HG03342 (cell line): ENCODE results near the gene PHF13.
"Not testable (repeated sequence)": the region's sequence is repeated elsewhere in the genome, so short reads cannot be mapped to it uniquely, and the experiment has no call there.

Experiments
- ATAC-seq: cut with Tn5 transposase; IDR thresholded peaks from one replicate; pipeline ENCODE4 v1.9.1; 2021; ENCODE audit warnings: mild to moderate bottlenecking, moderate library complexity; ENCODE audit not compliant: unreplicated experiment

PHF13 gene

GRCh38 chr1:6627031-6627430 lies 13.5 kb downstream of the PHF13 start:
- no peak for ATAC-seq

DNA sequence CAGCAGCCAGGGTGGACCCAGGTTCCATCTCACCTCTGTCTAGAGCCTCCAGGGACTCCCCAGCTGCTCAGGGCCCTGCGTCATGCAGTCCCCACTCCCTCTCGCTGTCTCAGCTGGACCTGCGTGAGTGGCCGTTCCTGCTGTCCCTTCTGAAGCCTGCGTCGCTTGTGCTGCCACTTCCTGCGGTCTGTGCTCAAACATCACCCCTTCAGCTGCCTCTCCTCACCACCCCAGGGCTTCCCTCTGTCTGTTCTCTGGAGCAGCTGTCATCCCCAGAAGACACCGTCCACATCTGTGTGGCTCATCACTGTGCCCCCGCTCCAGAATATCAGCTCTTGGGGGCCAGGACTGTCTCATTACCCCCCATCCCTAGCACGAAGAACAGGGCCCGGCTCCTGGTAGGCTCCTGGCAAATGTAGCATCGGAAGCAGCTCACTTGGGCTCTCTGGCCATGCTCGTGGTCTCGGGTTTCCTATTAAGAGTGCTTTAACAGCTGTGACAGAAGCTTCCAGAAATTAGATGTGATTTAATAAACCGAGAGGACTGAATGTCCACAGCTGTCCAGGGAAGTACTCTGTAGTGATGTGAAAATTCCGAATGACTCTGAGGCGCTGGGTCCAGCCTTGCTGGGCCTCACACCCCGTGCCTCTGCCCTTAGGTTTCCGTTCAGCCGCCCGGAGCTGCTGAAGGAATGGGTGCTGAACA lies 14.5 kb downstream of the PHF13 start:
- ATAC-seq: no peak

GRCh38 chr1:6628971-6629479 lies 15.5 kb downstream of the PHF13 start:
- no peak for ATAC-seq

DNA sequence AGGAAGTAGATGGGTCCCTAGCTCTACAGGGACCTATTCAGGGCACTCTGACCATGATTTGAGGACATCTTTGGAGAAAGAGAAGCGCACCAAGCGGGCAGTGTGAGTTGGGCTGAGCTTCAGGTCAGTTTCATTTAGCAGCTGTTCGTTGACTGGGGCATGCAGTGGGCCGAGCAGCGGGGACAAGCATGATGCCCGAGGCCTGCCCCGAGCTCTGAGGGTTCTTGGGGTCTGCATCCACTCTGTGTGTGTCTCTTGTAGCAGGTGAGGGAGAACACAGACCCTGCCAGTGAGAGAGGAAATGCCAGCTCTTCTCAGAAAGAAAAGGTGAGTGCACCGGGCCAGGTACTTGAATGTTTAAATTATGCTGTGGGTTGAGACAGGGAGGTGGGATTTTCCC lies 16.5 kb downstream of the PHF13 start:
- no peak for ATAC-seq

DNA sequence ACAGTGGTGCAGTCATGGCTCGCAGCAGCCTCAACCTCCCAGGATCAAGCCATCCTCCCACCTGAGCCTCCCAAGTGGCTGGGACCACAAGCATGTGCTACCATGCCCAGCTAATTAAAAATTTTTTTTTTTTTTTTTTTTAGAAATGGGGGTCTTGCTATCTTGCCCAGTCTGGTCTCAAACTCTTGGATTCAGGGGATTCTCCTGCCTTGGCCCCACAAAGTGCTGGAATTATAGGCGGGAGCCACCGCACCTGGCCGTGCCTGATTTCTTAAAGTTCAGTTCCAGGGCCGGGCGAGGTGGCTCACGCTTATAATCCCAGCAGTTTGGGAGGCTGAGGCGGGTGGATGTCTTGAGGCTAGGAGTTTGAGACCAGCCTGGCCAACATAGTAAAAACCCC lies 17.5 kb downstream of the PHF13 start:
- ATAC-seq: no peak

- ATAC-seq: no peak
Observed at GRCh38 chr1:6632588-6633514, 19.3 kb downstream of the PHF13 start.

DNA sequence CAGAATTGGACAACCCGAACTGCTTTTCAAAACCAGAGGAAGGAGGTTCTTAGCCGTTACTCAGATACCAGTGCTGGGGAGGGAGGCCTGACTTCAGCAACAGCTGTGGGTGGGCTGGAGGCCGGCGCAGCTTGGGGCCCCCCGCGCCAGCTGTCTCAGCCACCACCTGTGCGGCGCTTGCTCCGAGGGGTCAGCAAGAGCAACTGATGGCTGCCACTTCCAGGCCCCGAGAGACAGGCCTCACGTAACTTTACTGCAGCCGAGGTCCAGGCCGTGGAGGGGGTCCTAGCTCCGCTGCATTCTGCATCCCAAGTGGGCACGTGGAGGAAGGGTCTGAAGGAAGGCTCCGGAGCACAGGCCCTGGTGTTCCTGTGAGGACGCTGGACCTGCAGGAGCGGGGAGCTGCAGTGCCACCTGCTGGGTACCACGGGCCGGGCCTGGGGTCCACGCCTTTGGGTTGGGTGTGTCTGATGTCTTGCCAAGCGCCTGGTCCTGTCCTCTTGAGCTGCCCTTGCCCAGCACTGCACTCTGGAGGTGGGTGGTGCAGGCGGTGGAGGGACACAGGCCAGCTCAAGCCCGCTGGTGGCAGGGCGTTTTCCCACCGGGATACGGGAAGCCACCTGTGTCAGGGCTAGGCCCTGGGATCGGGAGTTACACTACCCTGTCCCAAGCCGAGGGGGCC lies 21.0 kb downstream of the PHF13 start:
- no peak for ATAC-seq

GRCh38 chr1:6635161-6635909 lies 21.8 kb downstream of the PHF13 start:
- no peak for ATAC-seq

- ATAC-seq: no peak
Observed at GRCh38 chr1:6635910-6636760, 22.6 kb downstream of the PHF13 start.

DNA sequence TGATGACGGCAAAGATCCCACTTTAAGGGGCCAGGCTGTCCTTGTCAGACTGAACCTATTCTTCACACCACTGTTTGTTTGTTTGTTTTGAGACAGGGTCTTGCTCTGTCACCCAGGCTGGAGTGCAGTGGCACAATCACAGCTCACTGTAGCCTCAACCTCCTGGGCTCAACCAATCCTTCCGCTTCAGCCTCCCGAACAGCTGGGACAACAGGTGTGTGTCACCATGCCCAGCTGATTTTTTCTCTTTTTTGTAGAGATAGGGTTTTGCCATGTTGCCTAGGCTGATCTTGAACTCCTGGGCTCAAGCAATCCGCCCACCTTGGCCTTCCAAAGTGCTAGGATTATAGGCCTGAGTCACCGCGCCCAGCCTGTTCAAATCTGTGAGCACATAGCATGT lies 23.2 kb downstream of the PHF13 start:
- not testable (repeated sequence) for ATAC-seq

- ATAC-seq: no peak
Observed at GRCh38 chr1:6637770-6638169, 24.2 kb downstream of the PHF13 start.

GRCh38 chr1:6638226-6638625 lies 24.7 kb downstream of the PHF13 start:
- ATAC-seq: no peak

GRCh38 chr1:6640867-6641266 lies 27.3 kb downstream of the PHF13 start:
- not testable (repeated sequence) for ATAC-seq

- no peak for ATAC-seq
Observed at GRCh38 chr1:6645018-6645417, 31.5 kb downstream of the PHF13 start.

- ATAC-seq: no peak
Observed at GRCh38 chr1:6646499-6647148, 33.1 kb downstream of the PHF13 start.

DNA sequence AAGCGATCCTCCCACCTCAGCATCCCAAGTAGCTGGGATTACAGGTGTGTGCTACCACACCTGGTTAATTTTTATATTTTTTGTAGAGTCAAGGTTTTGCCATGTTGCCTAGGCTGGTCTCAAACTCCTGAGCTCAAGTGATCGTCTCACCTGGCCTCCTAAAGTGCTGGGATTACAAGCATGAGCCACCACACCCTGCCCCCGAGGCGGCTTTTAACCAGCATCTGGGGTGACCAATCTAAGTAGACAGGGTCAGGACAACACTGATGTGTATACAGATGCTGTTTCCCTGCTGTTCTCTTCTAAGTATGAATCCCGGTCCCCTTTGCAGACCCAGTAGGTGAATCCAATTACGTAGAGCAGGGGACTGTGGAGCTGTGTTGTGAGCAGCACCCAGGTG lies 35.0 kb downstream of the PHF13 start:
- ATAC-seq: no peak

DNA sequence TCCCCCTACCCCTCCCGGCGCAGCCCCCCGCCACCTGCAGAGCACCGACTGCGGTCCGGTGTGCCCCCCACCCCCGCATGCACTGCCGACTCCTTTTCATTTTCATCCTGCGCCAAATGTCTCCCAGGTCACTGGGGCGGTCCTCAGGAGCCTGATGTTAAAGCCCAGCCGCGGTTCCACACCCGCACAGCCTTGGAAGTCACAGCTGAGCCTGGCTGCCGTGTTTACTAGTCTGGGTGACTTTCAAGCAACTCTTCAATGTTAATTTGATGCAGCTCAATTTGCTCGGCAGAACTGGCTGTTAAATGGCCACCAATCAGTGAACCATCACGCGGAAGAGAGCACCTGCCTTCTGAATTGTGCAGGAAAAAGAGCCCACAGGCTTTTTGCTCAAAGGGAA lies 38.4 kb downstream of the PHF13 start:
- no peak for ATAC-seq

DNA sequence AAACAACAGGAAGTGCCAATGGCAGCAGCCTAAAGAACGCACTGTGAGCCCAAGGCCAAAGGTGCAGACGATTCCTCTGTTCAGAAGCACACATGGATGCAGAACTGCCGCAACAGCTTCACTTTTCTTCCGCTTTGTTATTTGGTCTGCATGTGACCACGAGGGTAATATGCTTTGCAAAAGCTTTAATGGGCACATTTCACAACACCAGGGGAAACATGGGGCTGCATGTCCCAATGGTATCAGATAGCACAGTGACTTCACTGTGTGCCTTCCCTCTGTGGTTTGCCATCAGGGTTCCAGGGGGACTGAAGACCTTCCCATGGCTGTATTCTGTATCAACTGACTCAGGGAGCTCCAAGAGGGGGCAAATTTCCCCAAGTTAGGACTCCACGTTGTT lies 39.5 kb downstream of the PHF13 start:
- ATAC-seq: no peak
